ENCODE results near the gene FFAR4.

DNA sequence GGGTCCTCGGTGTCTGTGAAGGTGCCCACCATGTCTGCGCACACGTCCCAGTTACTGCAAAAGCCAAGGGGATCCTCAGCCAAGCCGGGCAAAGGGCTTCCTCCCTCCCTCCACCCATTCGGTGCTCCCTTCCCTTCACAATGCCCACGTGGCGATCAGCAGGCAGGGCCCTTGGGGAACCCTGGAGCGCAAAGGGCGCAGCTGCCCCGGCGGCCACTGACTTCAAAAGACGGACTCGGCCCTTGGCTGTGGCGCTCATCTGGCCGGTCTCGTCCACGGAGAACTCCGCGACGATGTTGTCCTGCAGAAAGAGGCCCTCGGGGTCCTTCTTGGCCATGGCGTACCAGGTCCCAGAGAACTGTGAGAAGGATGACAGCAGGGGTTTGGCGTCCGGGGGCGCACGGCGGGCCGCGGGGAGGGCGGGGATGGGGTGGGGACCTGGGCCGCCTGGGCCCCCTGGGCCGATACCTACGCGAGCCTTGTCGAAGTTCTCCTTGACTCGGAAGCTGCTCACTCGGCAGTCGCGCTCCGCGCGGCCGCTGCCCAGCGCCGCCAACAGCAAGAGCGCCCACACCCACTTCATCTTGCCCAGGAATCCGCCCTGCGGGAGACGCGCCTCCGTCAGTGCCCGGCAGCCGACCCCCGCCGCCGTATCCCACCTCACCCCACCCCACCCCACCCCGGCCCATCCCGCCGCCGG lies 34.1 kb downstream of the FFAR4 start:
- no peak for TF ChIP-seq POLR2A (IDR thresholded peaks at IDR 0.05; ENCODE audit: low read depth, low read length)
- TF ChIP-seq POLR2AphosphoS5 (IDR thresholded peaks at IDR 0.05; ENCODE audit: low read depth, low read length), result no peak

All from GM12892 (cell line).